ENCODE results near the gene PROM1. TPM values are rescaled to one million over a fixed set of nuclear protein-coding genes. Genes with fewer than 3 reads are reported as not detected.

Gene PROM1, protein sequence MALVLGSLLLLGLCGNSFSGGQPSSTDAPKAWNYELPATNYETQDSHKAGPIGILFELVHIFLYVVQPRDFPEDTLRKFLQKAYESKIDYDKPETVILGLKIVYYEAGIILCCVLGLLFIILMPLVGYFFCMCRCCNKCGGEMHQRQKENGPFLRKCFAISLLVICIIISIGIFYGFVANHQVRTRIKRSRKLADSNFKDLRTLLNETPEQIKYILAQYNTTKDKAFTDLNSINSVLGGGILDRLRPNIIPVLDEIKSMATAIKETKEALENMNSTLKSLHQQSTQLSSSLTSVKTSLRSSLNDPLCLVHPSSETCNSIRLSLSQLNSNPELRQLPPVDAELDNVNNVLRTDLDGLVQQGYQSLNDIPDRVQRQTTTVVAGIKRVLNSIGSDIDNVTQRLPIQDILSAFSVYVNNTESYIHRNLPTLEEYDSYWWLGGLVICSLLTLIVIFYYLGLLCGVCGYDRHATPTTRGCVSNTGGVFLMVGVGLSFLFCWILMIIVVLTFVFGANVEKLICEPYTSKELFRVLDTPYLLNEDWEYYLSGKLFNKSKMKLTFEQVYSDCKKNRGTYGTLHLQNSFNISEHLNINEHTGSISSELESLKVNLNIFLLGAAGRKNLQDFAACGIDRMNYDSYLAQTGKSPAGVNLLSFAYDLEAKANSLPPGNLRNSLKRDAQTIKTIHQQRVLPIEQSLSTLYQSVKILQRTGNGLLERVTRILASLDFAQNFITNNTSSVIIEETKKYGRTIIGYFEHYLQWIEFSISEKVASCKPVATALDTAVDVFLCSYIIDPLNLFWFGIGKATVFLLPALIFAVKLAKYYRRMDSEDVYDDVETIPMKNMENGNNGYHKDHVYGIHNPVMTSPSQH
- total RNA-seq: 10 to 100 TPM; 34.3 to 63.9 TPM

DNA sequence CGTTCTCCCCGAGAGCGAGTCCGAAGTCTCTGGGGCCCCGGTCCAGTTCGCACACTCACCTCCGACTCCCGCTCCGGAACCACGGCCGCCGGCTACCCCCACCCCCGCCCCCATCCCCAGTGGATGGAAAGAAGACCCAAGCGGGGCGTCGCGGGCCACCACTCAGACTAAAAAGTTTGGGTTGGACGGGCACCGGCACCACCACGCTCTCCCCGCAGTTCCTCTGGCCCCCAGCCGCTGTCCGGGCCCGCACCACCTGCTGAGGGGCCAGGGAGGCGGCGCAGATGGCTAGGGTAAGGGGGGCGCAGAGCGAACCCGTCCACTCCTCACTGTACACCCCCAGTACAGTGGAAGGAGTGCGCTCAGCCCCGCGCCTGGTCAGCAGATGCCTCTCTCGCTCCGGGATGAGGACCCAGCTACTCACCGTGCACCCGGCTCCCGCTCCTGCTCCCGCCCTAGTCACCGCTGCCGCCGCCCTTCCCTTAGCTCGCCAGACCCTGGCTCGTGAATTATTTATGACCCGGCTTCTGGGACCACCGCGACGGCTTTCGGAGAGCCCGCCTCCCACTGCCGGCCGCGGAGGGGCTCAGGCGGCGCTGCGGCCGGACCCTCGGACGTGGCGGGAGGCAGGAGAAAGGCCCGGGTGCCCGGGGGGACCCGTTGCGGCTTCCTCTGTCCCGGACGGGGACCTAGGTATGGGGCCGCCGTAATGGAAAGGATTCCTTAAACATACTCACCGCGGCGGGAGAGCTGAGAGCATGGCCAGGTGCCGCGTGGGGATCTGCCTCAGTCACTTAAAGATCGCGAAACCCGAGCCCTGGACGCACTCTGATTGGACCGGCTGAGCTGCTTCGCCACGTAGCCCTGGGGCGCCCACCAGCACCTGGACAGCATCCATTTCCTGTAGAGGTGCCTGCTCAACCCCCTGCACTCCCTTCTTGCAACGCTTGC, at the start of gene PROM1:
TSS of gene PROM1 (minus strand) at position 783 of the 951 bp plus-strand sequence. CDS start 8,117 bp downstream, outside the sequence.
- Histone ChIP-seq H3K4me1 (no peaks in the 10 kb centered on the region), H3K4me3 (peak within 1 kb of the TSS; percentile 57), H3K9ac (ENCODE audit: low read depth in 2 of 2, low read length in 2 of 2) (peak within 1 kb of the TSS; percentile 66 to 85), H3K27ac (no peak within 1 kb of the TSS), H3K27me3 (peaks cover 11% of the 10 kb centered on the region), H3K36me3 (no peaks in the 10 kb centered on the region), H3K9me3 (no peaks in the 10 kb centered on the region)
- TF ChIP-seq, protein P1, sequence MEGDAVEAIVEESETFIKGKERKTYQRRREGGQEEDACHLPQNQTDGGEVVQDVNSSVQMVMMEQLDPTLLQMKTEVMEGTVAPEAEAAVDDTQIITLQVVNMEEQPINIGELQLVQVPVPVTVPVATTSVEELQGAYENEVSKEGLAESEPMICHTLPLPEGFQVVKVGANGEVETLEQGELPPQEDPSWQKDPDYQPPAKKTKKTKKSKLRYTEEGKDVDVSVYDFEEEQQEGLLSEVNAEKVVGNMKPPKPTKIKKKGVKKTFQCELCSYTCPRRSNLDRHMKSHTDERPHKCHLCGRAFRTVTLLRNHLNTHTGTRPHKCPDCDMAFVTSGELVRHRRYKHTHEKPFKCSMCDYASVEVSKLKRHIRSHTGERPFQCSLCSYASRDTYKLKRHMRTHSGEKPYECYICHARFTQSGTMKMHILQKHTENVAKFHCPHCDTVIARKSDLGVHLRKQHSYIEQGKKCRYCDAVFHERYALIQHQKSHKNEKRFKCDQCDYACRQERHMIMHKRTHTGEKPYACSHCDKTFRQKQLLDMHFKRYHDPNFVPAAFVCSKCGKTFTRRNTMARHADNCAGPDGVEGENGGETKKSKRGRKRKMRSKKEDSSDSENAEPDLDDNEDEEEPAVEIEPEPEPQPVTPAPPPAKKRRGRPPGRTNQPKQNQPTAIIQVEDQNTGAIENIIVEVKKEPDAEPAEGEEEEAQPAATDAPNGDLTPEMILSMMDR (IDR thresholded peaks at IDR 0.05): no peak
- intact Hi-C loops (cut with DNase I): loop anchor here (10.0 kb wide), 1 partner anchor 111 kb away; no protein-coding TSS in a partner anchor
- peak; percentile 60 for DNase-seq

DNA sequence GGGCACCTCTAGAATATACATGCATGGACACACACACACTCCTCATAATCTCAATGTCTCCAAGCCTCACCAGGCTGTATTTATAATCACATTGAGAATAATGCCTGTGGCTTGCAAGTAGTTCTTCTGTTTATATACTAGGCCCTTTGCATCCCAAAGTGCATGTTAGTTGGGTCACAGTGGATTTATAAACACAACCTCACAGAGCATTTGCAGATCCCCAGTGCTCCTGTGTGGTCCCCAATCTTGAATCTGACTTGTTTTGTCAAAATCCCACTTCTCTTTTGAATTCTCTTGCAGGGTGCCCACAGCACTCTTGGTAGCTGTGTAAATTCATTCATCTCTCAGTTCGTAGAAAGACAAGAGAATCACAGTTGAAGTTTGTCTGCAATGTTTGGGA, 49.6 kb upstream of the PROM1 start:
- H3K27me3 ChIP-seq: no peaks in the 10 kb centered on the region
- H3K27ac ChIP-seq: no peak overlapping the region
- H3K4me1 ChIP-seq: no peaks in the 10 kb centered on the region
- no peak overlapping the region for H3K4me3 ChIP-seq
- TF ChIP-seq, protein P1 (IDR thresholded peaks at IDR 0.05): no peak
- no peak for DNase-seq
- H3K36me3 ChIP-seq: no peaks in the 10 kb centered on the region
- no peaks in the 10 kb centered on the region for H3K9me3 ChIP-seq
- intact Hi-C loops (cut with DNase I): no loop called here
- H3K9ac ChIP-seq (ENCODE audit: low read depth in 2 of 2, low read length in 2 of 2): no peak overlapping the region

DNA sequence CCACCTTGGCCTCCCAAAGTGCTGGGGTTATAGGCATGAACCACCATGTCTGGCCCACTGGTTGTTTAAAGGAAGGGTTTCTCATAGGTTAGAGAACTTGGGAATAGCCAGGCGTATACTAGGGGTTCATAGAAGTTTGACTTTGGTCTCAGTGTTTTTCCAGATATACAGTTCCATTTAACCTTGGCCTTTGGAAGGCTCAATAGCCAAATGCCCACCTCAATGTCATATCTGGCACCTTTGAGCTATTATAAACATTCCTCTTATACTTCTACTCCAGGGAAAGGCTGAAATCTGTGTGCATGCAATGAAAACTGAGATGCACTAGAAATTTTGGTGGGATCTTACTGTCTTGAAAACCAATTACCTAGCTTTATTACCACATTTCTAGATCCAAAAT, 47.5 kb upstream of the PROM1 start:
- H3K9me3 ChIP-seq: no peaks in the 10 kb centered on the region
- TF ChIP-seq, protein P1 (IDR thresholded peaks at IDR 0.05): no peak
- H3K4me1 ChIP-seq: no peaks in the 10 kb centered on the region
- no peak overlapping the region for H3K4me3 ChIP-seq
- no peaks in the 10 kb centered on the region for H3K36me3 ChIP-seq
- intact Hi-C loops (cut with DNase I): no loop called here
- H3K27me3 ChIP-seq: no peaks in the 10 kb centered on the region
- no peak overlapping the region for H3K9ac ChIP-seq (ENCODE audit: low read depth in 2 of 2, low read length in 2 of 2)
- H3K27ac ChIP-seq: no peak overlapping the region
- no peak for DNase-seq

DNA sequence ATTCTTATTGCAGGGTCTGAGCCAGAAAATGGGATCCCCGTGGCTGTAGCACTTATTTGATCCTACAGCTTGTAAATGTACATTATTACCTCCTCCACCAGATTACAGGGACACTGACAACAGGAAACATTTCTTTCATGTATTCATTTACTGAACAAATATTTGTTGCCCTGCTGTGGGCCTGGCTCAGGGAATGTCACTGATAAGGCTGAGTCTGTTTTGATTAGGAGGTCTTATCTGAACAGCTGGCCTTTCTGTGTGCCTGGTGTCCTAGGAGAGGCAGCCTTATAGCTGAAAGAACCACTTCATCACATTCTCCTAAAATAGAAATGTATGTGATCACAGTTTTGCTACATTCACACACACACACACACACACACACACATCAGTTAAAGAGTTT, 45.5 kb upstream of the PROM1 start:
- intact Hi-C loops (cut with DNase I): no loop called here
- H3K27ac ChIP-seq: no peak overlapping the region
- DNase-seq: peak; percentile 43

More for the DNA sequence above, 45.5 kb upstream of the PROM1 start:
- H3K27me3 ChIP-seq: no peaks in the 10 kb centered on the region
- H3K9me3 ChIP-seq: no peaks in the 10 kb centered on the region
- TF ChIP-seq, protein P1 (IDR thresholded peaks at IDR 0.05): no peak
- H3K4me1 ChIP-seq: no peaks in the 10 kb centered on the region
- H3K4me3 ChIP-seq: no peak overlapping the region
- peak overlapping the region in 1 of 2 donors; percentile 12 for H3K9ac ChIP-seq (ENCODE audit: low read depth in 2 of 2, low read length in 2 of 2)
- no peaks in the 10 kb centered on the region for H3K36me3 ChIP-seq

Measured in colonic mucosa (tissue), 4 donors.